HS-5 (cell line): Measurements from ENCODE around the gene BUB1B.
A peak's percentile ranks its signal among the peaks of the same experiment; 100 is the strongest.

Experiments used
- DNase-seq: peaks from one replicate; pipeline ENCODE4 v3.0.0-alpha.2; 2012; ENCODE audit warnings: low read depth

BUB1B gene

GRCh38 chr15:40192942-40193341 is 32.1 kb downstream of the BUB1B start:
- DNase-seq: no peak

GRCh38 chr15:40197434-40197833 is 36.6 kb downstream of the BUB1B start:
- DNase-seq: no peak

GRCh38 chr15:40198355-40199085 is 37.7 kb downstream of the BUB1B start:
- DNase-seq: no peak

GRCh38 chr15:40204100-40204499 is 43.2 kb downstream of the BUB1B start:
- no peak for DNase-seq

GRCh38 chr15:40217166-40217824 is 56.4 kb downstream of the BUB1B start:
- peak; percentile 20 for DNase-seq

GRCh38 chr15:40219801-40220200 is 58.9 kb downstream of the BUB1B start:
- DNase-seq: no peak

GRCh38 chr15:40222131-40222530 is 61.3 kb downstream of the BUB1B start:
- no peak for DNase-seq

- no peak for DNase-seq
These were observed 65.9 kb downstream of the BUB1B start for GRCh38 chr15:40226736-40227135.

GRCh38 chr15:40229316-40229715 is 68.4 kb downstream of the BUB1B start:
- DNase-seq: no peak

- DNase-seq: no peak
These were observed 69.1 kb downstream of the BUB1B start for GRCh38 chr15:40229956-40230355.

- DNase-seq: no peak
These were observed 71.8 kb downstream of the BUB1B start for GRCh38 chr15:40232625-40233070.

- no peak for DNase-seq
These were observed 73.1 kb downstream of the BUB1B start for GRCh38 chr15:40233727-40234577.

GRCh38 chr15:40234783-40235182 is 73.9 kb downstream of the BUB1B start:
- no peak for DNase-seq

- DNase-seq: no peak
These were observed 74.5 kb downstream of the BUB1B start for GRCh38 chr15:40235201-40235885.

- peak; percentile 18 for DNase-seq
These were observed 77.9 kb downstream of the BUB1B start, which contains the start of gene PAK6 for GRCh38 chr15:40238532-40239403. Gene PAK6, plus strand, starts transcription at chr15:40239063. Its CDS starts 25,723 bp downstream, at chr15:40264786.

- DNase-seq: no peak
These were observed 78.5 kb downstream of the BUB1B start for GRCh38 chr15:40239404-40239692.

- DNase-seq: no peak
These were observed 79.1 kb downstream of the BUB1B start for GRCh38 chr15:40239693-40240618.

- DNase-seq: no peak
These were observed 79.9 kb downstream of the BUB1B start for GRCh38 chr15:40240619-40241221.
